NB4 (cell line): Measurements from ENCODE around the gene TBCE.

Experiments
- CTCF ChIP-seq: IDR thresholded peaks from one replicate; pipeline ENCODE4 v1.5.1; 2012; ENCODE audit warnings: low read depth, low read length
- MYC ChIP-seq: IDR thresholded peaks from 2 replicates; pipeline ENCODE4 v1.6.1; 2011; ENCODE audit warnings: low read depth, low read length
- POLR2A ChIP-seq: IDR thresholded peaks from 2 replicates; pipeline ENCODE4 v1.6.1; 2011; ENCODE audit warnings: mild to moderate bottlenecking; ENCODE audit not compliant: insufficient read length; ENCODE audit errors: extremely low read depth
- TF ChIP-seq, protein P1 (sequence below): IDR thresholded peaks from 2 replicates; pipeline ENCODE4 v1.6.1; 2011; ENCODE audit warnings: low read depth, low read length

- no peak for TF ChIP-seq CTCF
- no peak for TF ChIP-seq POLR2A
- TF ChIP-seq, protein P1, sequence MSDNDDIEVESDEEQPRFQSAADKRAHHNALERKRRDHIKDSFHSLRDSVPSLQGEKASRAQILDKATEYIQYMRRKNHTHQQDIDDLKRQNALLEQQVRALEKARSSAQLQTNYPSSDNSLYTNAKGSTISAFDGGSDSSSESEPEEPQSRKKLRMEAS: no peak
- no peak for TF ChIP-seq MYC
Measured at GRCh38 chr1:235455823-235456222, 88.6 kb downstream of the TBCE start.
